DMS 273 (cell line): ENCODE results near the gene CXCL1.

ENCODE experiments used
- DNase-seq: peaks from one replicate; lab custom pipeline; 2025; ENCODE audit not compliant: unreplicated experiment; lab: John Stamatoyannopoulos, UW

Gene CXCL1

GRCh38 chr4:73869130-73870055 lies at the start of gene CXCL1:
TSS of gene CXCL1 (plus strand) at chr4:73869393. CDS start at chr4:73869471, 78 bp downstream.
- no peak for DNase-seq

- DNase-seq, result no peak
These were observed 47.9 kb upstream of the CXCL1 start for GRCh38 chr4:73821325-73821724.

GRCh38 chr4:73822389-73822788 lies 46.8 kb upstream of the CXCL1 start:
- DNase-seq, result no peak

GRCh38 chr4:73822812-73823504 lies 46.2 kb upstream of the CXCL1 start:
- DNase-seq, result no peak

- DNase-seq, result no peak
These were observed 45.4 kb upstream of the CXCL1 start for GRCh38 chr4:73823760-73824159.

- DNase-seq, result no peak
These were observed 40.2 kb upstream of the CXCL1 start for GRCh38 chr4:73828956-73829355.

GRCh38 chr4:73831569-73831968 lies 37.6 kb upstream of the CXCL1 start:
- no peak for DNase-seq

- no peak for DNase-seq
These were observed 36.4 kb upstream of the CXCL1 start for GRCh38 chr4:73832651-73833237.

- peak; percentile 26 for DNase-seq
These were observed 32.6 kb upstream of the CXCL1 start, which contains the start of gene CXCL6 for GRCh38 chr4:73836373-73837279. TSS of gene CXCL6 (plus strand) at chr4:73836678. CDS start at chr4:73836751, 73 bp downstream.

- no peak for DNase-seq
These were observed 30.1 kb upstream of the CXCL1 start for GRCh38 chr4:73839071-73839470.

- DNase-seq, result no peak
These were observed 29.5 kb upstream of the CXCL1 start for GRCh38 chr4:73839715-73840114.

GRCh38 chr4:73841243-73841925 lies 27.8 kb upstream of the CXCL1 start:
- DNase-seq, result no peak

- no peak for DNase-seq
These were observed 26.5 kb upstream of the CXCL1 start for GRCh38 chr4:73842696-73843095.

GRCh38 chr4:73843369-73843768 lies 25.8 kb upstream of the CXCL1 start:
- DNase-seq, result no peak

GRCh38 chr4:73844345-73844744 lies 24.8 kb upstream of the CXCL1 start:
- DNase-seq, result no peak

GRCh38 chr4:73844806-73845205 lies 24.4 kb upstream of the CXCL1 start:
- DNase-seq, result no peak

- no peak for DNase-seq
These were observed 21.5 kb upstream of the CXCL1 start for GRCh38 chr4:73847526-73848182.

- no peak for DNase-seq
These were observed 20.9 kb upstream of the CXCL1 start for GRCh38 chr4:73848183-73848777.
